Measurements from ENCODE around the gene C11orf24. TPM values are rescaled to one million over a fixed set of nuclear protein-coding genes. Genes with fewer than 3 reads are reported as not detected.

The C11orf24 gene
- total RNA-seq, 2 donors from 2014 or later = 25.1 to 61.0 TPM

GRCh38 chr11:68309621-68310185 is 37.9 kb upstream of the C11orf24 start:
- H3K9me3 ChIP-seq = no peaks in the 10 kb centered on the region
- no peaks in the 10 kb centered on the region for H3K4me1 ChIP-seq (replicated peaks)
- TF ChIP-seq POLR2AphosphoS5 (IDR thresholded peaks at IDR 0.05) = no peak
- no peak for TF ChIP-seq CTCF (IDR thresholded peaks at IDR 0.05)
- no peak for TF ChIP-seq POLR2A (IDR thresholded peaks at IDR 0.05)
- no peaks in the 10 kb centered on the region for H3K36me3 ChIP-seq
- H3K27me3 ChIP-seq (replicated peaks; ENCODE audit: insufficient read depth) = no peaks in the 10 kb centered on the region
- no peak overlapping the region for H3K4me3 ChIP-seq
- no peak overlapping the region for H3K27ac ChIP-seq
- 74% methylated on average over 2 of the region's 2 CpGs for WGBS
- DNase-seq (ENCODE audit: low spot score) = no peak
- intact Hi-C loops (cut with DNase I) = loop anchor here (5.0 kb wide), 2 partner anchors 37 to 73 kb away; partner anchors contain the start of gene C11orf24

- no peak overlapping the region for H3K4me3 ChIP-seq
- H3K4me1 ChIP-seq (replicated peaks) = no peaks in the 10 kb centered on the region
- 63% methylated on average over 7 of the region's 11 CpGs for WGBS
- H3K9me3 ChIP-seq = no peaks in the 10 kb centered on the region
- DNase-seq (ENCODE audit: low spot score) = no peak
- no peaks in the 10 kb centered on the region for H3K36me3 ChIP-seq
- H3K27ac ChIP-seq = no peak overlapping the region
- intact Hi-C loops (cut with DNase I) = no loop called here
- no peaks in the 10 kb centered on the region for H3K27me3 ChIP-seq (replicated peaks; ENCODE audit: insufficient read depth)
- no peak for TF ChIP-seq POLR2A (IDR thresholded peaks at IDR 0.05)
- no peak for TF ChIP-seq CTCF (IDR thresholded peaks at IDR 0.05)
- TF ChIP-seq POLR2AphosphoS5 (IDR thresholded peaks at IDR 0.05) = no peak
Measured at GRCh38 chr11:68308068-68308467, 36.3 kb upstream of the C11orf24 start.

GRCh38 chr11:68306636-68307035 is 34.9 kb upstream of the C11orf24 start:
- Histone ChIP-seq H3K27ac (no peak overlapping the region), H3K4me3 (no peak overlapping the region), H3K27me3 (replicated peaks; ENCODE audit: insufficient read depth) (no peaks in the 10 kb centered on the region), H3K36me3 (no peaks in the 10 kb centered on the region), H3K4me1 (replicated peaks) (no peaks in the 10 kb centered on the region), H3K9me3 (no peaks in the 10 kb centered on the region)
- intact Hi-C loops (cut with DNase I) = no loop called here
- TF ChIP-seq POLR2AphosphoS5 (IDR thresholded peaks at IDR 0.05) (no peak), POLR2A (IDR thresholded peaks at IDR 0.05) (no peak), CTCF (IDR thresholded peaks at IDR 0.05) (no peak)
- DNase-seq (ENCODE audit: low spot score) = no peak
- WGBS = 95% methylated on average over 3 of the region's 3 CpGs

- intact Hi-C loops (cut with DNase I) = no loop called here
- Histone ChIP-seq H3K4me1 (replicated peaks) (no peaks in the 10 kb centered on the region), H3K4me3 (no peak overlapping the region), H3K9me3 (no peaks in the 10 kb centered on the region), H3K27ac (no peak overlapping the region), H3K36me3 (no peaks in the 10 kb centered on the region), H3K27me3 (replicated peaks; ENCODE audit: insufficient read depth) (no peaks in the 10 kb centered on the region)
- TF ChIP-seq CTCF (IDR thresholded peaks at IDR 0.05) = no peak
- no peak for TF ChIP-seq POLR2AphosphoS5 (IDR thresholded peaks at IDR 0.05)
- 93% methylated on average over 7 of the region's 7 CpGs for whole genome bisulfite sequencing
- DNase-seq (ENCODE audit: low spot score) = no peak
Measured at GRCh38 chr11:68303982-68304780, 32.4 kb upstream of the C11orf24 start.

- Histone ChIP-seq H3K36me3 (no peaks in the 10 kb centered on the region), H3K4me3 (no peak overlapping the region), H3K4me1 (replicated peaks) (no peaks in the 10 kb centered on the region), H3K9me3 (no peaks in the 10 kb centered on the region), H3K27ac (no peak overlapping the region), H3K27me3 (replicated peaks; ENCODE audit: insufficient read depth) (no peaks in the 10 kb centered on the region)
- WGBS = 77% methylated on average over 2 of the region's 2 CpGs
- intact Hi-C loops (cut with DNase I) = no loop called here
- DNase-seq (ENCODE audit: low spot score) = no peak
- TF ChIP-seq POLR2A (IDR thresholded peaks at IDR 0.05) (no peak), CTCF (IDR thresholded peaks at IDR 0.05) (no peak), POLR2AphosphoS5 (IDR thresholded peaks at IDR 0.05) (no peak)
Measured at GRCh38 chr11:68303083-68303482, 31.3 kb upstream of the C11orf24 start.
